Transverse colon (tissue), 4 donors: ENCODE measurements around the gene NPNT.

Experiments used
- CTCF ChIP-seq, 5 experiments: fragments of 200-600 bp in 3 of 5; fragments of 450-650 bp in 2 of 5; sonication (generic) in 3 of 5; IDR thresholded peaks; 1 replicate in 2 of 5; 2 replicates in 3 of 5; pipeline ENCODE4 v1.5.1; 2016 to 2017; ENCODE audit warnings: antibody characterized with exemption in 5 of 5, inconsistent platforms in 3 of 5, mild to moderate bottlenecking in 2 of 5, moderate library complexity in 1 of 5
- EP300 ChIP-seq: sonication (generic); formaldehyde crosslinking; IDR thresholded peaks from one replicate; pipeline ENCODE4 v1.6.1; 2017; ENCODE audit warnings: antibody characterized with exemption, low read depth
- POLR2A ChIP-seq: fragments of 450-650 bp; IDR thresholded peaks from one replicate; pipeline ENCODE4 v1.6.1; 2016; ENCODE audit warnings: antibody characterized with exemption, mild to moderate bottlenecking, moderate library complexity
- POLR2AphosphoS5 ChIP-seq, 3 donors: sonication (generic); formaldehyde crosslinking; IDR thresholded peaks; one replicate each; pipeline ENCODE4 v1.6.1; 2016; ENCODE audit warnings: antibody characterized with exemption in 3 of 3

- TF ChIP-seq CTCF (IDR thresholded peaks at IDR 0.05) (no peak), POLR2A (no peak), POLR2AphosphoS5 (IDR thresholded peaks at IDR 0.05) (no peak), EP300 (no peak)
Measured at GRCh38 chr4:105996845-105997244, 101.6 kb downstream of the NPNT start.
